Immature natural killer cell (primary cell): Measurements from ENCODE around the gene FAM193B. TPM values are rescaled to one million over a fixed set of nuclear protein-coding genes. Genes with fewer than 3 reads are reported as not detected.

Experiments
- DNase-seq, 3 donors: peaks; one replicate each; pipeline ENCODE4 v3.0.0; 2022; ENCODE audit warnings: mixed read lengths in 1 of 3
- H3K27ac Mint-ChIP-seq, 6 donors: one replicate each; pipeline ENCODE4 v1.8.0; 2020; ENCODE audit warnings: mixed read lengths in 6 of 6, mild to moderate bottlenecking in 5 of 6, inconsistent platforms in 4 of 6, moderate library complexity in 3 of 6
- H3K27me3 Mint-ChIP-seq, 3 donors: one replicate each; pipeline ENCODE4 v1.8.0; 2020 to 2021; ENCODE audit warnings: low read depth in 3 of 3, mild to moderate bottlenecking in 3 of 3, mixed read lengths in 3 of 3, moderate library complexity in 3 of 3, inconsistent platforms in 1 of 3
- H3K36me3 Mint-ChIP-seq, 3 donors: one replicate each; pipeline ENCODE4 v1.8.0; 2020; ENCODE audit warnings: mixed read lengths in 3 of 3, inconsistent platforms in 2 of 3, mild to moderate bottlenecking in 2 of 3
- H3K4me1 Mint-ChIP-seq, 2 donors: one replicate each; pipeline ENCODE4 v1.8.0; 2020; ENCODE audit warnings: inconsistent platforms in 2 of 2, mild to moderate bottlenecking in 2 of 2, mixed read lengths in 2 of 2, moderate library complexity in 1 of 2
- H3K4me3 Mint-ChIP-seq, 5 donors: one replicate each; pipeline ENCODE4 v1.8.0; 2020; ENCODE audit warnings: mild to moderate bottlenecking in 5 of 5, mixed read lengths in 5 of 5, inconsistent platforms in 3 of 5, moderate library complexity in 3 of 5
- H3K9me3 Mint-ChIP-seq, 6 donors: one replicate each; pipeline ENCODE4 v1.8.0; 2020; ENCODE audit warnings: mild to moderate bottlenecking in 6 of 6, mixed read lengths in 6 of 6, inconsistent platforms in 4 of 6, moderate library complexity in 3 of 6
- polyA plus RNA-seq, 3 donors: library from polyadenylated mRNA; unstranded; fragments of 300-500 nt; fragmentation: Illumina TruSeq; gene quantifications; one replicate each; pipeline ENCODE4 v1.2.3, GENCODE V29; 2021

The FAM193B gene
- polyA plus RNA-seq, 3 donors from 2014 or later, result 2.5 to 6.2 (median 3.4) TPM

DNA sequence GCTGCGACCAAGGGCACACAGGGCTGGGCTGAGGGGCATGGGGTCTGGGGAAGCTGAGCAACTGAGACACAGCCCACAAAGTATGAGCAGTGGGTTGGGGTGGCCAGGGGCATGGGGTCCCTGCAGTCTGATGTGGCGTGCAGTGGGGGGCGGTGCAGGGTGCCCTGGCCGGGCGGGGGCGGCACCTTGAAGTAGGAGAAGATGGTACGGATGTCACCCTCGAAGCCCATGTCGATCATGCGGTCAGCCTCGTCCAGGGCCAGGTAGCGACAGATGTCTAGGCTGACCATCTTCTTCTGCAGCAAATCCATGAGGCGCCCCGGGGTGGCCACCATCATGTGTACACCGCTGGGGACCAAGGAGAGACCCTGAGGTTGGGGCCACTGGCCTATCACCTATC, 40.9 kb downstream of the FAM193B start:
- H3K4me1 Mint-ChIP-seq, result peaks cover 27 to 33% of the 10 kb centered on the region in 2 donors
- no peak for DNase-seq
- H3K36me3 Mint-ChIP-seq, result peaks cover 8 to 22% (median 9%) of the 10 kb centered on the region in 3 donors
- no peak overlapping the region for H3K4me3 Mint-ChIP-seq
- no peaks in the 10 kb centered on the region for H3K9me3 Mint-ChIP-seq
- H3K27me3 Mint-ChIP-seq, result peaks cover 3 to 12% (median 3%) of the 10 kb centered on the region in 3 donors
- no peak overlapping the region for H3K27ac Mint-ChIP-seq

DNA sequence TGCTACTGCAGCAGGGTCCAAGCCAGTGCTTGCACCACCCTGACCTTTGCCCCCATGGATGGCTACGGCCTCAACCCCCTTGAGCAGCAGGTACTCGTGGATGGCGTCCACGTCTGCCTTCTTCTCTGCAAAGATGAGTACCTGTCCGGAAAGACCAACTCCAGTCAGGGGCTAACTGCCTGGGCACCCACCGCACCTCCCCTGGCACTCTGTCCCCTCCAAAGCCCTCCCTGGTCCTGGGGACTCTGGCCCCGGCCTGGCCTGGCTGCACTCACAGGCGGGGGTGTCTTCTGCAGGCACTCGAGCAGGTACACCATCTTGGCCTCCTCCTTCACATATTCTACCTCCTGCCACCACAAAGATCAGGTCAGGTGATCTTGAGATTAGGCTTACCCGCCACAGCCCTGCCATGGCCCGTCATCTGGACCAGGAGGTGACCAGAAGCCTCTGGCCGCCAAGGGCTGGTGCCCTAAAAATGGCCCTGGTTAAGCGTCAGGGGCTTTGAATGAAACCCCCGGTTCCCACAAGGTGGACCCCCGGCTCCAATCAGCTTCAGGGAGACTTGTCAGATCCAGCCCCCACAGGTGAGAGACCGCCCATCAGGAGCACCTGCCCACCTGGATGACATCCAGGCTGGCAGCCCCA, 41.5 kb downstream of the FAM193B start:
- H3K4me3 Mint-ChIP-seq, result no peak overlapping the region
- H3K4me1 Mint-ChIP-seq, result peaks cover 27 to 33% of the 10 kb centered on the region in 2 donors
- H3K27me3 Mint-ChIP-seq, result peaks cover 3 to 12% (median 3%) of the 10 kb centered on the region in 3 donors
- H3K9me3 Mint-ChIP-seq, result no peaks in the 10 kb centered on the region
- no peak for DNase-seq
- no peak overlapping the region for H3K27ac Mint-ChIP-seq
- H3K36me3 Mint-ChIP-seq, result peaks cover 8 to 22% (median 9%) of the 10 kb centered on the region in 3 donors

- H3K9me3 Mint-ChIP-seq, result no peaks in the 10 kb centered on the region
- peaks cover 0 to 11% (median 3%) of the 10 kb centered on the region in 3 donors for H3K27me3 Mint-ChIP-seq
- no peak overlapping the region for H3K27ac Mint-ChIP-seq
- peaks cover 8 to 22% (median 9%) of the 10 kb centered on the region in 3 donors for H3K36me3 Mint-ChIP-seq
- H3K4me3 Mint-ChIP-seq, result no peak overlapping the region
- H3K4me1 Mint-ChIP-seq, result peaks cover 22 to 26% of the 10 kb centered on the region in 2 donors
- no peak for DNase-seq
Measured at GRCh38 chr5:177511796-177512675, 42.3 kb downstream of the FAM193B start.

DNA sequence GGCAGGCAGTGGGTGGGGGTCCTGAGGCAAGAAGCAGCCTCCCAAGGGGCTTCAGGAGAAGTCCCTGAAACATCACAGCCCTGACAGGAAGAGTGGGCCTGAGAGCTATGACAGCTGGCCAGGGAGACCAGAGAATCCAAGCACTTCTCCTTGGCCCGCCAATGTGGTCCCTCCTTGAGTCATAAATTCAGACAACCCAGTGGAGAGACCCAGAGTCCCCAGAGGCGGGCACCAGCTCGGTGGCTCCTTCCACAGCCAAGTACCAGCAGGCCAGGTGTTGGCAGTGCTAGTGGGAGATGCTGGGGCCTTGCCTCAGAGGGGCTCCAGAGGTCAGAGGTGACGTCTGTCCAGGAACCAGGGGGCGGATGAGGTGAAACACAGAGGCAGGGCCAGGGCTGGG, 43.2 kb downstream of the FAM193B start:
- Mint-ChIP-seq H3K4me1 (peaks cover 15 to 18% of the 10 kb centered on the region in 2 donors), H3K9me3 (no peaks in the 10 kb centered on the region), H3K27me3 (peaks cover 0 to 6% (median 3%) of the 10 kb centered on the region in 3 donors), H3K36me3 (peaks cover 4 to 22% (median 9%) of the 10 kb centered on the region in 3 donors), H3K4me3 (no peak overlapping the region), H3K27ac (no peak overlapping the region)
- no peak for DNase-seq

DNA sequence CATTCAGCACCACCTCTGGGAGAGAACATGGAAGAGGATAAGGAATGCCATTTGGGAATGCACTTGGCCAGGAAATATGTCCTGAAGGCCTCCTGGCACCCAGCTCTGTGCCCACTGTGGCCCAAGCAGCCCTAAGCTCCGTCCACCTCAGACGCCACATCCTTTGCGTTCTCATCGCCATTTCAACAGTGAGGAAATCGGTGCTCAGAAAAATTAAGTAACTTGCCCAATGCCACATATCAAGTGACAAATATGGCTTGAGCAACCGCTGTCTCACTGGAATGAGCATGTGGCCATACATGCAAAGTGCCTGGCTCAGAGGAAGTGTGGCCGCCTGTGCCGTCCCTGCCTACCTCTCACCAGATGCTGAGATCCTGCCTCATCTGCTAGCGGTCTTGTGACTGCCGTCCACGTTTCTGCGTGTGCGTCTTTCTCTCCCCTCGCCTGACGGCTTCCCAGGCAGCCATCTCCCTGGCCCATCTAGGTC, 43.8 kb downstream of the FAM193B start:
- Mint-ChIP-seq H3K4me1 (peaks cover 9 to 12% of the 10 kb centered on the region in 2 donors), H3K9me3 (no peaks in the 10 kb centered on the region), H3K36me3 (peaks cover 4 to 20% (median 9%) of the 10 kb centered on the region in 3 donors), H3K27me3 (peaks cover 0 to 6% (median 3%) of the 10 kb centered on the region in 3 donors), H3K4me3 (no peak overlapping the region), H3K27ac (no peak overlapping the region)
- no peak for DNase-seq

- no peak overlapping the region for H3K4me3 Mint-ChIP-seq
- no peaks in the 10 kb centered on the region for H3K9me3 Mint-ChIP-seq
- H3K4me1 Mint-ChIP-seq, result peaks cover 5 to 7% of the 10 kb centered on the region in 2 donors
- H3K36me3 Mint-ChIP-seq, result peaks cover 4 to 19% (median 9%) of the 10 kb centered on the region in 3 donors
- H3K27ac Mint-ChIP-seq, result peak overlapping the region in 1 of 6 donors; percentile 63
- H3K27me3 Mint-ChIP-seq, result peaks cover 0 to 6% (median 3%) of the 10 kb centered on the region in 3 donors
- DNase-seq, result no peak
Measured at GRCh38 chr5:177509991-177510566, 44.3 kb downstream of the FAM193B start.

- Mint-ChIP-seq H3K36me3 (peaks cover 4 to 19% (median 9%) of the 10 kb centered on the region in 3 donors), H3K4me1 (peaks cover 4 to 5% of the 10 kb centered on the region in 2 donors), H3K9me3 (no peaks in the 10 kb centered on the region)
Measured at GRCh38 chr5:177509381-177509951, 44.9 kb downstream of the FAM193B start, which contains the start of gene DOK3. TSS of gene DOK3 (minus strand) at chr5:177509826. CDS start at chr5:177509540, 286 bp downstream.

DNA sequence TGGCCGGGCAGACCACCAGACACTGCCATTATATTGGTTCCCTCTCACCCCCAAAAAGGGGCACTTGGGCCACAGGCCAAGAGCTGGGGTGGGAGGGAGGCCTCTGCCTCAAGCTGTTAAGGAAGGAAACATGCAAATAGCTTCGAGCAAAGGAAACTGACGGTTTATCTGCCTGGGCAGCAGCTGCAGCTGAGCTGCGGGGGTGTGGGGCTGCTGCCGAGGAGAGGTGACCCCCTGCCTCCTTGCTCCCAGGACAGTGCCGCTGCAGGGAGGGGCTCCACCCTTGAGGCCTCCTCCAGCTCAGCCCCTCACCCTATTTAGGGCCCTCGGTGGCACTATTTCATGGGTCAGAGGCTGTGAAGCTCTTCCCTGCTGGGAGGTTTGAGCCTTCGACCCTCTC, 45.5 kb downstream of the FAM193B start:
- no peak for DNase-seq
- Mint-ChIP-seq H3K4me1 (peaks cover 2 to 3% of the 10 kb centered on the region in 2 donors), H3K27me3 (peaks cover 0 to 6% (median 2%) of the 10 kb centered on the region in 3 donors), H3K27ac (no peak overlapping the region), H3K4me3 (no peak overlapping the region), H3K36me3 (peaks cover 1 to 13% (median 9%) of the 10 kb centered on the region in 3 donors), H3K9me3 (no peaks in the 10 kb centered on the region)

More at GRCh38 chr5:177509381-177509951, 44.9 kb downstream of the FAM193B start, which contains the start of gene DOK3:
- peaks cover 0 to 6% (median 3%) of the 10 kb centered on the region in 3 donors for H3K27me3 Mint-ChIP-seq
- H3K4me3 Mint-ChIP-seq, result peak within 1 kb of the TSS in 1 of 5 donors; percentile 36
- peak within 1 kb of the TSS in 1 of 6 donors; percentile 67 for H3K27ac Mint-ChIP-seq
- DNase-seq, result no peak

DNA sequence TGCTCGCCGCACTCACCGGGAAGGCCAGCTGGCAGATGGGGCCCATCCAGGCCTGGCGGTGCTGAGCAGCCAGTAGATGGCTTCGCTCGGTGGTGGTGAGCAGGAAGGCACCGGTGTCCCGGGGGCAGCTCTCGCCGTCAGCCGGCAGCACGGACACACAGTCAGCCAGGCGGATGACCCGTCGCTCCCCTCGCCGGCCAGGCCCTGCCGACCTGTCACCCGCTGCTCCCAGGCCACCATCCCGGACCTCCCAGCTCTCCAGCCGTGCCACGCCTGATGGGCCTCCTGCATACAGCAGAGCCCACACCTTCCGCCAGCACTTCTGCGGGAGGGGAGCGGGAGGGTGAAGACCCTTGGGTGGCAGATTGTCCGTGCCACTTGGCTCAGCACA, 46.1 kb downstream of the FAM193B start:
- H3K27ac Mint-ChIP-seq, result no peak overlapping the region
- no peak overlapping the region for H3K4me3 Mint-ChIP-seq
- H3K36me3 Mint-ChIP-seq, result peaks cover 0 to 10% (median 9%) of the 10 kb centered on the region in 3 donors

DNA sequence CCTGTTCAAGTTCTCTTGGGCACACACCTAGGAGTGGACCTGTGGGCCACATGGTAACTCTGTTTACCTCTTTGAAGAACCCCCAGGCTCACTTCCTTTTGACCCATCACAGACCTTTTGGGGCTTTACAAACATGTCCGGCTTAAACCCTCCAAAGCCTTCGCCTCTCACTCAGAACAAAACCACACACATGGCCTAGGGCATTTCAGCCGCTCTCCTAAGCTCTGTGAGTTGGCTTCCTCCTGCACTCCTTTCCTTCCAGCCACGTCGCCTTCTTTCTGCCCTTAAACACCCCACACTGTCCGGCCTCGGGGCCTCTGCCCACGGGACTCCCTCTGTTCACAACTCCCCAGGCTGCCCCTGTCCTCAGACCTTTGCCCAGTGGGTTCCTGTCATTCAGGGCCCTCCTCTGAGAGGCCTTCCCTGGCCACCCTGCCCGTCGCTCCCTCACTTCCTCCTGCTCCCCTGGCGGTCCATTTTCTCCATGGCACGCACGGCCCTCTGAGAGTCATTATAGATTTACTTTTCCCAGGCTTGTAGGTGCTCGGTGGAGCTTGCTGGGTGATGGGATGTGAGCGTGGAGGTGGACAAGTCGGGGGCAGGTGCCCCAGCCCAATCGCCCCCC, 46.7 kb downstream of the FAM193B start:
- Mint-ChIP-seq H3K36me3 (peaks cover 0 to 10% (median 9%) of the 10 kb centered on the region in 3 donors), H3K4me3 (no peak overlapping the region), H3K27ac (peak overlapping the region in 1 of 6 donors; percentile 24)

More for the DNA sequence above, 46.1 kb downstream of the FAM193B start:
- H3K27me3 Mint-ChIP-seq, result peaks cover 0 to 5% (median 2%) of the 10 kb centered on the region in 3 donors
- no peak for DNase-seq
- no peaks in the 10 kb centered on the region for H3K9me3 Mint-ChIP-seq
- H3K4me1 Mint-ChIP-seq, result peaks cover 0 to 3% of the 10 kb centered on the region in 2 donors

DNA sequence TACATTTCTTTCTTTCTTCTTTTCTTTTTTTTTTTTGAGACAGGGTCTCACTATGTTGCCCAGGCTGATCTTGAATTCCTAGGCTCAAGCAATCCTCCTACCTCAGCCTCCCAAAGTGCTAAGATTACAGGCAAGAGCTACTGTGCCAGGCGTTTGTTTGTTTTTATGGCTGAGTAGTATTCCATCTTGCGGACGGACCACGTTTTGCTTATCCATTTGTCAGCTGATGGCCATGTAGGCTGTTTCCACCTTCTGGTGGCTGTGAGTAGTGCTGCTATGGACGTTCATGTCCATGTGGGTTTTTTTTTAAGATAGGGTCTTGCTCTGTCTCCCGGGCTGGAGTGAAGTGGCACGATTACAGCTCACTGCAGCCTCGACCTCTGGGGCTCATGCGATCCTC, 47.2 kb downstream of the FAM193B start:
- Mint-ChIP-seq H3K4me1 (peaks cover 0 to 3% of the 10 kb centered on the region in 2 donors), H3K27me3 (peaks cover 0 to 6% (median 2%) of the 10 kb centered on the region in 3 donors), H3K27ac (no peak overlapping the region), H3K36me3 (peaks cover 0 to 10% (median 9%) of the 10 kb centered on the region in 3 donors), H3K4me3 (no peak overlapping the region), H3K9me3 (no peaks in the 10 kb centered on the region)
- DNase-seq, result no peak

More for the DNA sequence above, 46.7 kb downstream of the FAM193B start:
- no peaks in the 10 kb centered on the region for H3K9me3 Mint-ChIP-seq
- peaks cover 0 to 5% (median 2%) of the 10 kb centered on the region in 3 donors for H3K27me3 Mint-ChIP-seq
- peaks cover 0 to 3% of the 10 kb centered on the region in 2 donors for H3K4me1 Mint-ChIP-seq
- no peak for DNase-seq

GRCh38 chr5:177505075-177505474, 49.3 kb downstream of the FAM193B start:
- no peak overlapping the region for H3K27ac Mint-ChIP-seq
- H3K4me1 Mint-ChIP-seq, result peaks cover 5% of the 10 kb centered on the region in 2 donors
- DNase-seq, result no peak
- H3K36me3 Mint-ChIP-seq, result no peaks in the 10 kb centered on the region
- H3K4me3 Mint-ChIP-seq, result no peak overlapping the region
- H3K27me3 Mint-ChIP-seq, result peaks cover 0 to 4% (median 3%) of the 10 kb centered on the region in 3 donors
- H3K9me3 Mint-ChIP-seq, result no peaks in the 10 kb centered on the region
